OCI-M2 (cell line): ENCODE data around the gene PLEKHG7.
"Not testable (repeated sequence)": the region's sequence is repeated elsewhere in the genome, so short reads cannot be mapped to it uniquely, and the experiment has no call there.

Experiments
- DNase-seq: peaks from one replicate; lab custom pipeline; 2025; ENCODE audit not compliant: unreplicated experiment; lab: John Stamatoyannopoulos, UW

The PLEKHG7 gene, protein sequence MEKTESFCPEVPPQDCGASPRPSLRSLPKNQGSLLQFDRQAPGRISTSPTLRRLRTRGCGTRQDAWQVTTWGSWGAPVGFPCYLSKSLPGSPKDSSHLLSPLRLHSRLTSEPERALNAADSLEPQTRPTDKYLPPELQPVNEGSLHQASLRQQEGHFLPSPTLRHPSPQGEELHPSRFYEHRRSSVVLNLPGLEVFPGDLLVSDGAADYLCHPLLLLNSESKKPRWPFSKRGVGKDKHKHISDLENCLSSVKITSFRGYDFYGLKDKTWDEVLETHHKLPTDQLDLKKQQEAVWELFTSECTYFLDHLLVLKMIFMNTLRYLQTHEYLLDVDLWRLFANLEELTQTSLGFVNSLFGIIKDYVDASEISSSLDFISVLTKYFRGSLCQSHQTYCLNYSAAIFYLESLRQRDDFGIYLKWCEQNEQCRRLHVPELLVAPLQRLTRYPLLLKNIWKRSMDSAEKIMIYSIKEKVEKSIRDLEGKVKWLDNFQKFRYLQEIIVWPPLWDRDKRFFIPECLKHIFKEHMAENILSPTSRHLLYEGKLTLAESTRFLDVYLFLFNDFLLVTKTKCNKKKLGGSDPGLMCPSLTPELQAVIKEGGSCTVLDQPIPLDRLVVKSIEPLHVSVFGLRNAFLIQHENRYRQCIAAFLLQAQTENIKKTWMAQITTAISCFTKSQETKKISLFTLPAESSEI

DNA sequence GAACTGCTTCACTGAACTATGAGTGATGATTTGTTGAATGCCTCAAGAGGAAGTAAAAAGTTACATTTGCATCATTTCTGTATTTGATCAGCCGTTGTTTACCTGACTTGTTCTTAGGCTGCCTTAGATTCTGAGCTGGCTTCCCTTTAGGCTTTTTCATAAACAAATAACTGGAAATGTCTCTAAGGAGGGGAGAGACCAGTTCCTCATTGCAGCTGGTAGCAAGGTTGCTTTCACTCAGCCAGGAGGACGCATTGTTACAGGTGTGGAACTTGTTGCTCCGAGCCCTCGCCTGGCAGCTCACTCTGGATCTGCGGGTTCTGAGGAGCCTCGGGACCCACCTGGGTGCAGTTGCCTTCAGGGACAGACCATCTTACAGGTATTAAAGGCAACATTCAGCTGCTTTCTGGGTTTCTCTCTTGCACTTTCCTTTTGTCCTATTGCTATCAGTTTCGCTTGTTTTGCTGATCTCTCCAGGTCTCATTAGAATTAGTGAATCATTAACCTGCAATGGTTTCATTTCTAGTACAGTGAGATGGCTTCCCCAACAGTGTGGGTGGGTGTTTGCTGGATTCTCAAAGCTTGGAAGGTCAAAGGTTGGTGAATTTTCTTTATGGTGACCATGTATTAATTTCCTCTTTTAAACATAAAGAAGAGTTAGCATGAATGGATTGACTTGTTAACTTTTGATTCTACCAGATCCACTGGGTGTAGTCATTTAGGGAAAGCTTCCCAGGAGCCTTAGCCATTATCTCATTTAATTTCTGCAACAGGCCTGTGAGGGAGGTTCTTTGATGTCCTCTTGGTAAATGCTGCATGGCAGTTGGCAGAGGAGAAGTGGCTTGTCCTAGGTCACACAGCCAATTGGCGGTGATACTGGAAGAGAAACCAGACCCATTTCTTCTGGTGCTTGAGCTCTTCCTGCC lies at the start of gene PLEKHG7:
TSS of gene PLEKHG7 (plus strand) at position 236 of the 926 bp plus-strand sequence. CDS start 3,643 bp downstream, outside the sequence.
- DNase-seq = no peak

GRCh38 chr12:92654256-92654655 lies 48.5 kb upstream of the PLEKHG7 start:
- DNase-seq = not testable (repeated sequence)

- DNase-seq = no peak
Observed at GRCh38 chr12:92654929-92655328, 47.9 kb upstream of the PLEKHG7 start.

DNA sequence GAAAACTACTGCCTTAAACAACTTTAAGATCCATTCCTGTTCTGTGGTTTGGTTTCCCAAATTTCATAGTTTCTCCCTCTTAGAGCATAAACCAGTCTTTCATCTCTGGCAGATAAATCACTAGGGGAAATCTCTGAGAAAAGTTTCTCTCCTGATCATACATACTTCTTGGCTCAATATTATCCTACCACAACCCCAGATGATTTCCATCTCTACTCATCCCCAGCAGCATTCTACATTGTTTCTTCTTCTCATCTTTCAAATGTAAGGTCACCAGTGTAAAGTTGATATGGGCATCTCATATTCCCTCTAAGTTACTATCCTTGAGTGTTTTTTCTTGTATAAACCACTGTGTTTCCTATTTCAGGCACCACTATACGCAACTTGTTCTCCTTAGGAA lies 45.9 kb upstream of the PLEKHG7 start:
- no peak for DNase-seq

DNA sequence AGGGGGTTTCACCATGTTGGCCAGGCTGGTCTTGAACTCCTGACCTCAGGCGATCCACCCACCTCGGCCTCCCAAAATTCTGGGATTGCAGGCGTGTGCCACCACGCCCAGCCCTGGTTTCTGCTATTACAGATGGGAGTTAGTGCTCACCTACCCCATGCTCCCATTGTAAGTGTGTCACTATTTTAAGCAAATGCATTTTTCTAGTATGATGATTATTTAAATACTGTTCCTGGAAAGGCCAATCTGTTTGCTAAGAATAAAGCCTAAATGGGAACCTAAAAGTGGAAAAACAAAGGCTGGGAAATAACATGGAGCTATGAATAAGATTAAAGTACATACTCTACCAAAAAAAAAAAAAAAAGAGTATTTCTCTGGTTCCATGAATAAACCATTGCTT lies 45.0 kb upstream of the PLEKHG7 start:
- no peak for DNase-seq

- DNase-seq = no peak
Observed at GRCh38 chr12:92658611-92659010, 44.2 kb upstream of the PLEKHG7 start.

- no peak for DNase-seq
Observed at GRCh38 chr12:92661269-92661668, 41.5 kb upstream of the PLEKHG7 start.

DNA sequence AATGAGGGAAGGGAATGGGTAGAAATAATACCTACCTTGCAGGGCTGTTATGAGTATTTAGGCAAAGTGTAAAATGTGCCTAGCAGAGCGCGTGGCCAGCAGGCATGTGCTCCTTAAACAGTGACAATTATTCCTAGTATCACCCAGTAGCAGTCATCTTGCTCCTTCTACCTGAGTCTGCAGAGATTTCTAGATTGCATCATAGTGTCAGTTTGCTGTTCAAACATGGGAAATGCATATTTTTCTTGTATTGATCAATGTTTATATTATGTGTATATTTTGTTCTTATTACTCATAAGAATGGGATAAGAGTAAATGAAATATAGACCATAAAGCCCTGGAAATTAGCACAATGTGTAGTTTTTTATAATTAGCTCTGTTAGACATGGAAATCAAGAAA lies 37.3 kb upstream of the PLEKHG7 start:
- no peak for DNase-seq

GRCh38 chr12:92668739-92669138 lies 34.0 kb upstream of the PLEKHG7 start:
- DNase-seq = no peak

DNA sequence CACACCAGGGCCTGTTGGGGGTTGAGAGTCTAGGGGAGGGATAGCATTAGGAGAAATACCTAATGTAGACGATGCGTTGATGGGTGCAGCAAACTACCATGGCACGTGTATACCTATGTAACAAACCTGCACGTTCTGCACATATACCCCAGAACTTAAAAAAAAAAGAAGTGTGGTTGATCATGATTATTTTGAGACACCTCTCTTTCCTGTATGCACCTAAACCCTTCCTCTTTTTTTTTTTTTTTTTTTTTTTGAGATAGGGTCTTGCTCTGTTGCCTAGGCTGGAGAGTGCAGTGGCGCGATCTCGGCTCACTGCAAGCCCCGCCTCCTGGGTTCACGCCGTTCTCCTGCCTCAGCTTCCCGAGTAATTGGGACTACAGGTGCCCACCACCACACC lies 31.3 kb upstream of the PLEKHG7 start:
- not testable (repeated sequence) for DNase-seq

DNA sequence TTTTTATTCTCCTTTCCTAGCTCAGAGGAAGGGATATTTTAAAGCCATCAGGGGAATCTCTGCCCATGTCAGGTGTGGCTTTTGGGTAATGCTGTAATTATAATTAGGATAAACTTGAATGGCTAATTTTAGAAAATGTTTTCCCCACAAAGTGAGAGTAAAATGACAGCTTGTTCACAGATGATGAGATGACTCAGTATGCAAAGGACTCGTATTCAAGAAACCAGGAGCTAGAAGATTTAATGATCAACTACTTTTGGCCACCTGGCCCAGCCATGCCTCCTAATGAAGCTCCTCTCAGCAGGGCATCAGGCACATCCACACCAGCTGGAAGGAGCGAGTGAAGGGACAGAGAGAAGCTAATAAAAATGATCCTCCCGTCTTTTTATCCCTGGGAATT lies 29.0 kb upstream of the PLEKHG7 start:
- DNase-seq = no peak

DNA sequence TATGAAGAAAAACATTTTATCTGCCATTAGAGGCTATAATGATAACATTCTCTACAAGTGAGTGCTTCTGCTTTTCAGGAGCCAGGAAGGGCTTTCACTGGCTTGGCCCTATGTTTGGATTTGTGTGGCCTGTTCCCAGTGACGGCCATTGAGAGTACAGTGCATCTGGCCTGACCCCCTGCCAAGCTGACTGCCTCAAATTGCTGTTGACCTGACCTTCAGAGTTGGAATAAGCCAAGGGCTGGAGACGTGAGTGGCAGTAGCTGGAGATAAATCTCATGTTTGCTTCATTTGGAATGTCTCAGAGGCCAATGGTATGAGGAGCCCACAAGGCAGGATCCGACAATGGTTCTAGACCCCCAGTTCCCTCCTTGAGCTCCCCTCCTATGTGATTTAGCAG lies 28.3 kb upstream of the PLEKHG7 start:
- no peak for DNase-seq

- no peak for DNase-seq
Observed at GRCh38 chr12:92675092-92675865, 27.5 kb upstream of the PLEKHG7 start.

DNA sequence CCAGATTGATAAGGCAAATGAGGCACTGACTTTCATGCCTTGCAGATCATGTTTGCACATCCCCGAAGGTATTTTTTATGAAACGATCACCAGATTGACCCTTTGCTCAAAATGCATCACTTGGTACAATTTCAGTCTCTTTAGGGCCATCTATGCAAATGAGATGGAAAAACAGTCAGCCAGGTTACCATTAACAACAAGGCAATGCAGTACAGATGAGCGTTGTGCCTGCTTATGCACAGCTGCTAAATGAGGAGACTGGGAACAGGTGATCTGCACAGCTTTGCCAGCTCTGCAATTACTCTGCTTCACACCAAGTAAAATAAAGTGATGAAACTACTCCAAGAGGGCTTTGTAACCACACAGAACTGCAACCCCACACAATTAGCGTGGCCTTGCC lies 26.1 kb upstream of the PLEKHG7 start:
- DNase-seq = no peak

- DNase-seq = no peak
Observed at GRCh38 chr12:92690601-92691000, 12.2 kb upstream of the PLEKHG7 start.

GRCh38 chr12:92695056-92695455 lies 7.7 kb upstream of the PLEKHG7 start:
- DNase-seq = no peak

GRCh38 chr12:92695577-92695976 lies 7.2 kb upstream of the PLEKHG7 start:
- no peak for DNase-seq

GRCh38 chr12:92696216-92696615 lies 6.6 kb upstream of the PLEKHG7 start:
- no peak for DNase-seq

GRCh38 chr12:92698474-92698873 lies 4.3 kb upstream of the PLEKHG7 start:
- no peak for DNase-seq

GRCh38 chr12:92701441-92701840 lies 1.3 kb upstream of the PLEKHG7 start:
- DNase-seq = no peak

GRCh38 chr12:92703786-92704185 lies 997 bp downstream of the PLEKHG7 start:
- no peak for DNase-seq
